ENCODE data around the gene ZCCHC10. TPM values are rescaled to one million over a fixed set of nuclear protein-coding genes. Genes with fewer than 3 reads are reported as not detected.
"Not testable (repeated sequence)": the region's sequence is repeated elsewhere in the genome, so short reads cannot be mapped to it uniquely, and the experiment has no call there.

ZCCHC10 gene
- total RNA-seq, 1 donor from 2014 or later = 16.7 TPM

DNA sequence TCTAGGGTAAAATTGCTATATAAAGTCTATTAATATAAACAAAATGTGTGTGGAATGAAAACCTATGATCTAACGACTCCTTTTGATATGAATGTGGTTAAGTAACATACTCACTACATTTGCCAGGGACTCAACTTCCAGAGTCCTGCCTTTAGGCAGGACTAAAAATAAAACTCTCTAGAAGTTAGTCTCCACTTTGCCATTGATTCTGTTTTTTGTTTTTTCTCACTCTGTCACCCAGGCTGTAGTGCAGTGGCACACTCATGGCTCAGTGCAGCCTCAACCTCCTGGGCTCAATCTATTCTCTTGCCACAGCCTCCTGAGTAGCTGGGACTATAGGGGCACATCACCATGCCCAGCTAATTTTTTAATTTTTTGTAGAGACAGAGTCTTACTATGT, 30.0 kb downstream of the ZCCHC10 start:
- intact Hi-C loops (cut with micrococcal nuclease) = no loop called here
- no peak for DNase-seq
- peak; percentile 77 for ATAC-seq

- DNase-seq = no peak
- ATAC-seq = no peak
- intact Hi-C loops (cut with micrococcal nuclease) = no loop called here
These were observed 38.6 kb downstream of the ZCCHC10 start for GRCh38 chr5:132987531-132988408.

GRCh38 chr5:132982971-132983370, 43.4 kb downstream of the ZCCHC10 start:
- ATAC-seq; intact Hi-C loops (cut with micrococcal nuclease); DNase-seq: not testable (repeated sequence)

- no peak for ATAC-seq
These were observed 45.1 kb downstream of the ZCCHC10 start for GRCh38 chr5:132981288-132981687.

GRCh38 chr5:132979976-132980375, 46.4 kb downstream of the ZCCHC10 start:
- intact Hi-C loops (cut with micrococcal nuclease) = no loop called here
- no peak for ATAC-seq
- no peak for DNase-seq

More at GRCh38 chr5:132981288-132981687, 45.1 kb downstream of the ZCCHC10 start:
- DNase-seq = no peak
- intact Hi-C loops (cut with micrococcal nuclease) = no loop called here

GRCh38 chr5:132979367-132979940, 46.9 kb downstream of the ZCCHC10 start:
- intact Hi-C loops (cut with micrococcal nuclease) = no loop called here
- ATAC-seq = no peak
- no peak for DNase-seq

DNA sequence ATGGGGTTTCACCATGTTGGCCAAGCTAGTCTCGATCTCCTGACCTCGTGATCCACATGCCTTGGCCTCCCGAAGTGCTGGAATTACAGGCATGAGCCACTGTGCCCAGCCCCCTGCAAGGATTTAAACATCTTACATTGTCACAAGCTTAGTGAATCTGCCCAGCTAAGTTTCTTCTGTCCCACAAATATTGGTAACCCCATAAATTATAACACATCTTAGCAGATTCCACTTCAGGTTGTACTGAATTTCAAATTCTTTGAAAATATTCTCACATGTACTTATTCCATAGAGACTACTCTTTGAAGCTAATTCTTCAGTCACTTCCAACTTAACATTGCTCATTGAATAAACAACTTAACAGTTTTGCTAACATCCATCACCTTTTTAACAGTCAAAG, 49.5 kb downstream of the ZCCHC10 start:
- intact Hi-C loops (cut with micrococcal nuclease) = no loop called here
- no peak for ATAC-seq

DNA sequence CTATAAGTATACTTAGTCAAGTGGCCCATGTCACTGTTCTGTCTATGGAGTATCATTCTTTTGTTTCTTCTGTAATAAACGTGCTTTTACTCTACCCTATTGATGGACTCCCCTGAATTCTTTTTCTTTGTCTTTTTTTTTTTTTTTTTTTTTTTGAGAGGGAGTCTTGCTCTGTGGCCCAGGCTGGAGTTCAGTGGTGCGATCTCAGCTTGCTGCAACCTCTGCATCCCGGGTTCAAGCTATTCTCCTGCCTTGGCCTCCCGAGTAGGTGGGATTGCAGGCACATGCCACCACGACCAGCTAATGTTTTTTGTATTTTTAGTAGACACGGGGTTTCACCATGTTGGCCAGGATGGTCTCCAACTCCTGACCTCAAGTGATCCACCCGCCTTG, 53.9 kb downstream of the ZCCHC10 start:
- intact Hi-C loops (cut with micrococcal nuclease); ATAC-seq: not testable (repeated sequence)

More for the DNA sequence above, 49.5 kb downstream of the ZCCHC10 start:
- no peak for DNase-seq

GRCh38 chr5:132971483-132972435, 54.6 kb downstream of the ZCCHC10 start:
- intact Hi-C loops (cut with micrococcal nuclease) = no loop called here
- peak; percentile 43 for ATAC-seq
- DNase-seq = no peak

More for the DNA sequence above, 53.9 kb downstream of the ZCCHC10 start:
- DNase-seq = not testable (repeated sequence)

DNA sequence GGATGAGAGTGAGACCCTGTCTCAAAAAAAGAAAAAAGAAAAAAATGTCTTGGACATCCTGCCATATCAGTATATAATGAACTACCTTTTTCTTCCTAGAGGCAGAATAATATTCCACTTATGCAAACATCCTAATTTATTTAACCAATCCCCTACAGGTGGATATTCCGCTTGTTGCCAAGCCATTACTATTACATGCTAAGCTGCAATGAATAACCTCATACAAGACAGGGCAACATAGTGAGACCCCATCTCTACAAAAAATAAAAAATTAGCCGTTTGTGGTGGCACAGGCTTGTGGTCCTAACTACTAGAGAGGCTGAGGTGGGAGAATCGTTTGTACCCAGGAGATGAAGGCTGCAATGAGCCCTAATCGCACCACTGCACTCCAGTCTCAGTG, 61.2 kb downstream of the ZCCHC10 start:
- no peak for ATAC-seq
- intact Hi-C loops (cut with micrococcal nuclease) = no loop called here
- DNase-seq = no peak

DNA sequence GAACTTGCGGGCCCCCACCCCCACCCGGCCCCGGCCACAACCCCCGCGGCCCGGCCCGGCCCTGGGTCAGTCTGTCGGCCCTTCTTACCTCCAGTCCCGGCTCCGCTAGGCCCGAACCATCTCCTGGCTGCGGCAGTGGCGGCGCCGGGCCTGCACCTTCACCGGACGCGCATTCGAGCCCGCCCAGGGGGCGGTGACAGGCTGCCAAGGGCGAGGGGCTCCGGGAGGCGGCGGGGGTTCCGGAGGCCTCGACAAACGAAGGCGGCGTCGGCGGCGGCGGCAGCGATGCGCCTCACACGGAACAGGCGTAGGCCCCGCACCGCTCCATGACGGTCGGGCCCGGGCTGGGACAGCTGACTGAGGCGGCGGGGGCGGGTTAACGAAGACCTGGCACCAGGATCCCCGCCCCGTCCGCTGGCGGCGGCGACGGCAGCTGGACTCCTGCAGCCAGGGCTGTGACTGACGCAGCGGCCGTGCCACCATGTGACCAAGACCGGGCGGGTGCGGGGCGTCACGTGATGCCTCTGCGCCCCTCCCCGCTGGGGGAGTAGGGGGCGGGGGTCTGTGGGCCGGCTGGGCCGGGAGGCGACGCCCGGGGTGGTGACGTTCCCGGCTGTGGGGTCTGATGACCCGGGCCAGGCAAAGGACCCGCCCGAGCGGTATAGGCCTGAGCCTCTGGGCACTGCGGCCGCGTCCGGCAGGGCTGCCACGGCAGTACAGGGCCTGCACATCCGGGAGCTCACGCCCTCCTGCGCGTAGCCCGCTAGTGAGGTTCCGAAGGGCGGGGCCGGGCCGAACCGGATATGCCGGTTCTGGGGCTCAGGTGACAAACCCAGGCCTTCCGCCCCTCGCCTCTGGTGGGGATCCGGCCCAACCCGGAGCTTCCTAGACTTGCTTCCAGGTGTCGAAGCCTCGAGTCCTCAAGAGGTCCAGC, 62.9 kb downstream of the ZCCHC10 start, which contains the start of gene AFF4:
TSS of gene AFF4 (minus strand) at position 464 of the 934 bp plus-strand sequence. CDS start 26,445 bp downstream, outside the sequence.
- ATAC-seq (peak; percentile 97), DNase-seq (peak; percentile 99)
- intact Hi-C loops (cut with micrococcal nuclease) = no loop called here

- peak; percentile 37 for ATAC-seq
- intact Hi-C loops (cut with micrococcal nuclease) = no loop called here
- no peak for DNase-seq
These were observed 63.8 kb downstream of the ZCCHC10 start for GRCh38 chr5:132962429-132963021.

DNA sequence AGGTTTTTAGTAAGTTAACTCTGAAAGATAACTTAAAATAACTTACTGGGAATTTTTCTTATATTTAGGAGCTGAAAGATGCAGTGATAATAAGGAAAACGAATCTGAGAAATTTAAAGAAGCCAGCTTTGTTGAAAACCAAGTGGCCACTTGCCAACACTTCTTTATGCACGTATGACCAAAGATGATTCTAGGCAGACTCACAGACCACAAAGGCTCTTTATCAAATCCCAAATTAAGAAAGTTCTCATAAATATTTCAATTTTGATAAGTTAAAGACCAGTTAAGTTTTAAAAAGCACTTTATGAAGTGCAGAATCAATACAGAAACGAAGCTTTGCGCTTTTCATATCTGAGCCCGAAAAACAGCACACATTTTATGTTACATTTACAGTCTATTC, 64.5 kb downstream of the ZCCHC10 start:
- ATAC-seq = no peak
- intact Hi-C loops (cut with micrococcal nuclease) = no loop called here
- DNase-seq = no peak

DNA sequence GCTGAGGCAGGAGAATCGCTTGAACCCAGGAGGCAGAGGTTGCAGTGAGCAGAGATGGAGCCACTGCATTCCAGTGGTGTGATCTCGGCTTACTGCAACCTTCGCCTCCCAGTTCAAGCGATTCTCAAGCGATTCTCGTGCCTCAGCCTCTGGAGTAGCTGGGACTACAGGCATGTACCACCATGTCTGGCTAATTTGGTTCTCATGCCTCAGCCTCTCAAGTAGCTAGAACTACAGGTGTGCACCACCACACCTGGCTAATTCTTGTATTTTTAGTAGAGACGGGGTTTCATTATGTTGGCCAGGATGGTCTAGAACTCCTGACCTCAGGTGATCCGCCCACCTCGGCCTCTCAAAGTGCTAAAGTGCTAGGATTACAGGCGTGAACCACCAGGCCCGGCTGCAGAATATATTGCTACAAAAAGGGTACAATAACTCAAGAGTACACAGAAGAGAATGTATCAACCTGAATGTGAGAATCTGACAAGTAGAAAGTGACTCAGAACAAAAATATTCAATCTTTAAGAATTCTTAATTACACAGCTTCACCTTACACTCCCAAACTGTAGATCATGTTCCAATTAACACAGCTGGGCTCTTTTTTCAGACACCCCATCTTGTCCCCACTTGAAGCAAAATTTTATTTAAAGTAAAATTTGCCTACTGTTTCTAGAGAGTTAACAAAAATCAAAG, 65.1 kb downstream of the ZCCHC10 start:
- DNase-seq; ATAC-seq; intact Hi-C loops (cut with micrococcal nuclease): not testable (repeated sequence)

GRCh38 chr5:132956166-132956799, 70.1 kb downstream of the ZCCHC10 start:
- intact Hi-C loops (cut with micrococcal nuclease) = loop anchor here (10.0 kb wide), 1 partner anchor 81 kb away; the partner anchor contains the start of gene LEAP2
- not testable (repeated sequence) for ATAC-seq, DNase-seq

GRCh38 chr5:132953710-132954109, 72.6 kb downstream of the ZCCHC10 start:
- ATAC-seq (no peak), DNase-seq (no peak)
- intact Hi-C loops (cut with micrococcal nuclease) = loop anchor here (10.0 kb wide), 1 partner anchor 79 kb away; the partner anchor contains the start of gene LEAP2
